Kidney (tissue), 14 donors: Measurements from ENCODE around the gene MAGI1. TPM values are rescaled to one million over a fixed set of nuclear protein-coding genes. Genes with fewer than 3 reads are reported as not detected.

ENCODE experiments used
- DNase-seq, 5 donors: peaks; one replicate each; pipeline ENCODE4 v3.0.0-alpha.2; 2013 to 2020
- FAIRE-seq: peaks from 2 replicates; lab custom pipeline; 2012; peaks lifted over from hg19 to GRCh38; lab: Jason Lieb, UNC
- H3K27ac ChIP-seq, 2 donors: one replicate each; pipeline ENCODE4 v1.7.0; 2013; ENCODE audit warnings: low read depth in 2 of 2, low read length in 2 of 2, inconsistent platforms in 1 of 2
- H3K27me3 ChIP-seq: one replicate; pipeline ENCODE4 v1.7.1; 2013; ENCODE audit warnings: low read length, inconsistent platforms; ENCODE audit not compliant: control insufficient read depth, insufficient read depth
- H3K36me3 ChIP-seq, 3 donors: one replicate each; pipeline versions ENCODE4 v1.7.0 to v1.7.1; 2013; ENCODE audit warnings: low read length in 3 of 3, control low read depth in 1 of 3, inconsistent platforms in 1 of 3; ENCODE audit not compliant: insufficient read depth in 3 of 3, control insufficient read depth in 2 of 3
- H3K4me1 ChIP-seq, 3 donors: one replicate each; pipeline versions ENCODE4 v1.7.0 to v1.7.1; 2013; ENCODE audit warnings: low read length in 3 of 3, inconsistent platforms in 1 of 3, low read depth in 1 of 3; ENCODE audit not compliant: control insufficient read depth in 2 of 3, insufficient read depth in 2 of 3
- H3K4me3 ChIP-seq, 3 donors: one replicate each; pipeline versions ENCODE4 v1.7.0 to v1.8.1; 2013; ENCODE audit warnings: low read length in 3 of 3, control low read depth in 1 of 3, inconsistent platforms in 1 of 3
- H3K9ac ChIP-seq, 3 donors: one replicate each; pipeline versions ENCODE4 v1.7.0 to v1.7.1; 2013; ENCODE audit warnings: low read length in 3 of 3, control low read depth in 1 of 3, inconsistent platforms in 1 of 3
- H3K9me3 ChIP-seq, 3 donors: one replicate each; pipeline versions ENCODE4 v1.7.0 to v1.7.1; 2013; ENCODE audit warnings: low read length in 3 of 3, control low read depth in 1 of 3, inconsistent platforms in 1 of 3; ENCODE audit not compliant: control insufficient read depth in 2 of 3, insufficient read depth in 1 of 3
- intact Hi-C: fragments of 100-400 bp; cut with DNase I; formaldehyde crosslinking; loops from one replicate; pipeline ENCODE4 v1.11.1; 2022
- polyA plus RNA-seq: library from polyadenylated mRNA; stranded (reverse); fragments of 350-450 nt; fragmentation: Illumina TruSeq; extraction: RNeasy Lipid Tissue Mini Kit (QIAGEN cat#74804); gene quantifications from one replicate; pipeline ENCODE4 v1.2.3, GENCODE V29; 2014; ENCODE audit warnings: low read depth, low replicate concordance; ENCODE audit not compliant: insufficient read depth
- total RNA-seq: library from RNA; stranded (reverse); fragmentation: NEBNext Ultra II Directional; extraction: Animal tissue kit (Norgen Biotek cat#: 25700); gene quantifications from one replicate; pipeline ENCODE4 v1.2.1, GENCODE V29; 2021
- TF ChIP-seq, protein P1 (sequence below): IDR thresholded peaks from 3 replicates; pipeline ENCODE4 v1.5.1; 2012; ENCODE audit warnings: mild to moderate bottlenecking, moderate library complexity, borderline replicate concordance; ENCODE audit not compliant: insufficient read depth; ENCODE audit errors: extremely low read depth
- donor health status: control.
- donor health status: control.
- donor health status: control.
- donor health status: control.
- donor health status: control.
- donor health status: DM: yes; HTN: yes; CAD: no.
- donor health status: Normal renal cell carcinoma (clear cell type).

Gene MAGI1
- total and polyA plus RNA-seq, 2 donors from 2014 or later = 8.2 to 42.8 TPM

DNA sequence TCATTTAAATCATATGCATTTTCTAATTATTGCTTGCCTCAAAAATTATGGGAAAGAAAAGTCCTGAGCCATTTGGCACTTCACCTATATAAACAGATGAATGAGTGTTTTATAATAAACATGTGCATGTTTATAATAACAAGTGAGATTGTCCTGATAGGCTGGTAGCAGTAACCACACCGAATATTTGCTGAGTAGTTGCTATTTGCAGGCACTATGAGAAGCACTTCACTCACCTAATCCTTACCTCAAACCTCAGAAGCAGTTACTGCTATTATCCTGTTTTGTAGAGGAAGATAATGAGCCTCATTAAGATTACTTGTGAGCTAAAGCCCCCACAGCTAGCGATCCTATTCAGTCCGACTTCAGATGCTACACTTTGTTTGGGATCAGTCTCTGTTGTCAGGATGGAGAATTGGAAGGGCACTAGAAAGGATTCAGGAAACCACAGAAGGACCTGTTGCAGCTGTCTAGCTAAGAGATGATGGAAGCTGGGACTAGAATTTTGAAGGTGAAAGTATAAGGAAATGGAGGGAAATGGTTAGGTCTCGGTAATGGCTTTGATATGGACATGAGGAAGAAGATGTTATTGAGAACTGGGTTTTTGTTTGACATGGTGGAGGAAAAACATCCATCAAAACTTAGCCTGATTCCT, 28.4 kb upstream of the MAGI1 start:
- H3K9me3 ChIP-seq = no peaks in the 10 kb centered on the region
- H3K36me3 ChIP-seq = no peaks in the 10 kb centered on the region
- no peaks in the 10 kb centered on the region for H3K4me1 ChIP-seq
- H3K27ac ChIP-seq = no peak overlapping the region
- TF ChIP-seq, protein P1, sequence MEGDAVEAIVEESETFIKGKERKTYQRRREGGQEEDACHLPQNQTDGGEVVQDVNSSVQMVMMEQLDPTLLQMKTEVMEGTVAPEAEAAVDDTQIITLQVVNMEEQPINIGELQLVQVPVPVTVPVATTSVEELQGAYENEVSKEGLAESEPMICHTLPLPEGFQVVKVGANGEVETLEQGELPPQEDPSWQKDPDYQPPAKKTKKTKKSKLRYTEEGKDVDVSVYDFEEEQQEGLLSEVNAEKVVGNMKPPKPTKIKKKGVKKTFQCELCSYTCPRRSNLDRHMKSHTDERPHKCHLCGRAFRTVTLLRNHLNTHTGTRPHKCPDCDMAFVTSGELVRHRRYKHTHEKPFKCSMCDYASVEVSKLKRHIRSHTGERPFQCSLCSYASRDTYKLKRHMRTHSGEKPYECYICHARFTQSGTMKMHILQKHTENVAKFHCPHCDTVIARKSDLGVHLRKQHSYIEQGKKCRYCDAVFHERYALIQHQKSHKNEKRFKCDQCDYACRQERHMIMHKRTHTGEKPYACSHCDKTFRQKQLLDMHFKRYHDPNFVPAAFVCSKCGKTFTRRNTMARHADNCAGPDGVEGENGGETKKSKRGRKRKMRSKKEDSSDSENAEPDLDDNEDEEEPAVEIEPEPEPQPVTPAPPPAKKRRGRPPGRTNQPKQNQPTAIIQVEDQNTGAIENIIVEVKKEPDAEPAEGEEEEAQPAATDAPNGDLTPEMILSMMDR = no peak
- no peaks in the 10 kb centered on the region for H3K27me3 ChIP-seq
- intact Hi-C loops = no loop called here
- H3K4me3 ChIP-seq = no peak overlapping the region
- no peak overlapping the region for H3K9ac ChIP-seq
- no peak for FAIRE-seq
- DNase-seq = no peak

DNA sequence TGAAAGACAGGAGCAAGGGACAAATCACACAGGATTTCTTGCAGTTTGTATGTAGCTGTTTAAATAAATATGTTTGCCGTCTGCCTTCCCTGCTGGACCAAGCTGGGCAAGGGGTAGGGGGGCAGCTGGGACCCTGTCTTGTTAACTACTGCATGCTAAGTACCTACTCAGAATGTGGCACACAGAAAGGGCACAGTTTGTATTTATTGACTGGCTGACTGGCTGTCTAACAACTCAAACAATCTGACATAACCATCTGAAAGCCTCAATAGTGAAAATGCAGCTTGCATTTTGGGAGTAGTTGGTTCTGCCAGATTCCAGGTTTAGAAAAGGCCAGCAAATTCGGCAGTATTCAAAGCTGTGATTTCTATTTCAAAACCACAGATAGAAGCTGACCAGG, 16.6 kb upstream of the MAGI1 start:
- Histone ChIP-seq H3K36me3 (no peaks in the 10 kb centered on the region), H3K4me1 (peaks cover 0 to 13% (median 0%) of the 10 kb centered on the region in 3 donors), H3K9me3 (no peaks in the 10 kb centered on the region), H3K27ac (no peak overlapping the region), H3K27me3 (no peaks in the 10 kb centered on the region), H3K9ac (no peak overlapping the region), H3K4me3 (no peak overlapping the region)
- no peak for FAIRE-seq
- TF ChIP-seq, protein P1 = no peak
- intact Hi-C loops = no loop called here
- no peak for DNase-seq

DNA sequence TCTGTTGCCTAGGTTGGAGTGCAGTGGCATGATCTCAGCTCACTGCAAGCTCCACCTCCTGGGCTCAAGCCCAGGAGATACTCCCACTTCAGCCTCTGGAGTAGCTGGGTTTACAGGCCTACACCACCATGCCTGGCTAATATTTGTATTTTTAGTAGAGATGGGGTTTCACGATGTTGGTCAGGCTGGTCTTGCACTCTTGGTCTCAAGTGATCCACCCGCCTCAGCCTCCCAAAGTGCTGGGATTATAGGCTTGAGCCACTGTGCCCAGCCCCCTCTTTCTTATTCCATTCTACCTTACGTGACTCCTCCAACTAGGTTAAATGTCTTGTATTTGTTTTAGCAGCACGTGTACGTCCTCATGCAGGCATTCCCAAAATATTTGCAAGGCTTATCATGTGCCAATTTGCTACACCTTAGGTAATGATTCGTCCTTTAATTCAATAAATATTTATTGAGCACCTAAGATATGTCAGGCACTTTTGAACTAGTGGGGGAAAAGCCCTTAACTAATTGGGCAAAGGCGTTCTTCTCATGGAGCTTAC, 14.9 kb upstream of the MAGI1 start:
- DNase-seq (no peak), FAIRE-seq (no peak)
- intact Hi-C loops = no loop called here
- Histone ChIP-seq H3K27me3 (no peaks in the 10 kb centered on the region), H3K4me3 (no peak overlapping the region), H3K36me3 (no peaks in the 10 kb centered on the region), H3K27ac (no peak overlapping the region), H3K9ac (no peak overlapping the region), H3K4me1 (peaks cover 0 to 13% (median 0%) of the 10 kb centered on the region in 3 donors), H3K9me3 (no peaks in the 10 kb centered on the region)
- TF ChIP-seq, protein P1 = no peak
